Gastroesophageal sphincter (tissue), 4 donors: ENCODE data around the gene GABRR2. TPM values are rescaled to one million over a fixed set of nuclear protein-coding genes. Genes with fewer than 3 reads are reported as not detected.

Experiments used
- ATAC-seq: fragments of 150-250 bp; one replicate; pipeline ENCODE4 v1.9.1; 2016; ENCODE audit warnings: mild to moderate bottlenecking, moderate library complexity
- H3K27ac ChIP-seq, 4 donors: fragments of 200-600 bp; sonication (generic) in 3 of 4; 1 replicate in 3 of 4; 2 replicates in 1 of 4; pipeline ENCODE4 v1.5.1; 2016 to 2019
- H3K27me3 ChIP-seq: fragments of 200-600 bp; sonication (generic); one replicate; pipeline ENCODE4 v1.5.1; 2019
- H3K36me3 ChIP-seq, 2 donors: fragments of 200-600 bp; sonication (generic); one replicate each; pipeline ENCODE4 v1.5.1; 2019; ENCODE audit warnings: control low read depth in 1 of 2
- H3K4me1 ChIP-seq, 3 donors: fragments of 200-600 bp; sonication (generic); 1 replicate in 2 of 3; 2 replicates in 1 of 3; pipeline ENCODE4 v1.5.1; 2016 to 2019; ENCODE audit warnings: control low read depth in 2 of 3
- H3K4me3 ChIP-seq, 2 donors: fragments of 200-600 bp; sonication (generic); one replicate each; pipeline ENCODE4 v1.5.1; 2019; ENCODE audit warnings: mild to moderate bottlenecking in 1 of 2, moderate library complexity in 1 of 2
- H3K9me3 ChIP-seq, 3 donors: fragments of 200-600 bp; sonication (generic); one replicate each; pipeline ENCODE4 v1.5.1; 2017 to 2019; ENCODE audit warnings: control low read depth in 2 of 3
- EP300 ChIP-seq: sonication (generic); formaldehyde crosslinking; IDR thresholded peaks from one replicate; pipeline ENCODE4 v1.6.1; 2017; ENCODE audit warnings: antibody characterized with exemption, mild to moderate bottlenecking
- POLR2A ChIP-seq, 2 donors: fragments of 450-650 bp; IDR thresholded peaks; one replicate each; pipeline ENCODE4 v1.6.1; 2017; ENCODE audit warnings: antibody characterized with exemption in 2 of 2, mild to moderate bottlenecking in 2 of 2, moderate library complexity in 1 of 2
- POLR2AphosphoS5 ChIP-seq: sonication (generic); formaldehyde crosslinking; IDR thresholded peaks from one replicate; pipeline ENCODE4 v1.6.1; 2017; ENCODE audit warnings: antibody characterized with exemption
- WGBS, 2 donors: methylation state at CpG; one replicate each; pipeline ENCODE4 v1.1.5; 2018; ENCODE audit warnings: low coverage in 1 of 2; 5-methylcytosine and 5-hydroxymethylcytosine counted together
- total RNA-seq, 4 donors: library from RNA; depleted of rRNA; stranded (reverse); fragments of >200 nt; gene quantifications; one replicate each; pipeline ENCODE4 v1.1.0, GENCODE V29; 2016
- TF ChIP-seq, protein P1 (sequence below), 4 experiments: fragments of 200-600 bp in 2 of 4; fragments of 450-650 bp in 2 of 4; sonication (generic) in 1 of 4; IDR thresholded peaks; one replicate each; pipeline ENCODE4 v1.5.1; 2017 to 2019; ENCODE audit warnings: antibody characterized with exemption in 4 of 4, mild to moderate bottlenecking in 2 of 4, moderate library complexity in 2 of 4

Gene GABRR2
- total RNA-seq, 4 donors from 2014 or later: 0.30 to 1.3 TPM; not detected in 2

DNA sequence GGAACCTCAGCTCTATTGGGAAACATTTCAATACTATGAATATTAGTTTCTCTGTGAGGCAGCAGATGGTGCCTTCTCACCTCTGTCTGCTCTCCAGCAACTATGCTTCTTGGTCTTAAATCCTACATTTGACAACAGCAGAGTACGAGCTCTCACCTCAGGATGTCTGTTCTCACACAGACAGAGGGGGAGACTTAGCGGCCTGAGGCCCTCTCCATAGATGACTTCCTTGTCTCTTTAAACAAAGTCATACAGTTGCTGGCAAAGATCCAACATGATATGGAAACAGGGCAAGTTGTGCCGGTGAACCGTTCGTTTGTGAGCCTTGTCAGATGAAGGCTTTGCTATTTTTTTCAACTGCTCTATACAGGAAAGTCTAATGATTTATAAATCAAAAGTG, 54.3 kb downstream of the GABRR2 start:
- H3K4me1 ChIP-seq: no peaks in the 10 kb centered on the region
- no peaks in the 10 kb centered on the region for H3K36me3 ChIP-seq
- H3K27ac ChIP-seq: no peak overlapping the region
- H3K4me3 ChIP-seq: no peak overlapping the region
- ATAC-seq: no peak
- 24 to 44% methylated on average over 3 to 5 of the region's 5 CpGs for WGBS, 2 donors
- TF ChIP-seq POLR2AphosphoS5: no peak
- no peak for TF ChIP-seq POLR2A (IDR thresholded peaks at IDR 0.05)
- no peak for TF ChIP-seq EP300
- TF ChIP-seq, protein P1, sequence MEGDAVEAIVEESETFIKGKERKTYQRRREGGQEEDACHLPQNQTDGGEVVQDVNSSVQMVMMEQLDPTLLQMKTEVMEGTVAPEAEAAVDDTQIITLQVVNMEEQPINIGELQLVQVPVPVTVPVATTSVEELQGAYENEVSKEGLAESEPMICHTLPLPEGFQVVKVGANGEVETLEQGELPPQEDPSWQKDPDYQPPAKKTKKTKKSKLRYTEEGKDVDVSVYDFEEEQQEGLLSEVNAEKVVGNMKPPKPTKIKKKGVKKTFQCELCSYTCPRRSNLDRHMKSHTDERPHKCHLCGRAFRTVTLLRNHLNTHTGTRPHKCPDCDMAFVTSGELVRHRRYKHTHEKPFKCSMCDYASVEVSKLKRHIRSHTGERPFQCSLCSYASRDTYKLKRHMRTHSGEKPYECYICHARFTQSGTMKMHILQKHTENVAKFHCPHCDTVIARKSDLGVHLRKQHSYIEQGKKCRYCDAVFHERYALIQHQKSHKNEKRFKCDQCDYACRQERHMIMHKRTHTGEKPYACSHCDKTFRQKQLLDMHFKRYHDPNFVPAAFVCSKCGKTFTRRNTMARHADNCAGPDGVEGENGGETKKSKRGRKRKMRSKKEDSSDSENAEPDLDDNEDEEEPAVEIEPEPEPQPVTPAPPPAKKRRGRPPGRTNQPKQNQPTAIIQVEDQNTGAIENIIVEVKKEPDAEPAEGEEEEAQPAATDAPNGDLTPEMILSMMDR (IDR thresholded peaks at IDR 0.05): no peak
- no peaks in the 10 kb centered on the region for H3K27me3 ChIP-seq
- H3K9me3 ChIP-seq: no peaks in the 10 kb centered on the region

DNA sequence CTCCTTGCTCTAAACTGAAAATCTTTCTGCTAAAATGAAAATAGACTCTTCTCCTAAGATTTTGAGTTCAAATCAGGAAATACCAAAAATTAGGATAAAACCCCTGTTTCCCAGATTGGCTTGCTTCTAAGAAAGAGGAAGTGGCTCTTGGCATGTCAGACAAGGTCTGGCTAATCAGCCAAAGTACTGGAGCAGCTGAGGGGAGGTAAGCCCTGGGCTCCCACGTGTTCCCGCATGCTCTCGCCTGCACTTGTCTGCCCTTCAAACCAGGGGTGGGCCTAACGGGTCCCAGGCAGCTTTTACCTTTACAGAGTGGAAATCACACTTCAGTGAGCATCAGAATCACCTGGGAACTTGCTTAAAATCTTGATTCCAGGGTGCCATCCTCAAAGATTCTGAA, 54.8 kb downstream of the GABRR2 start:
- ATAC-seq: no peak
- no peaks in the 10 kb centered on the region for H3K36me3 ChIP-seq
- TF ChIP-seq EP300: no peak
- no peak for TF ChIP-seq POLR2A (IDR thresholded peaks at IDR 0.05)
- TF ChIP-seq POLR2AphosphoS5: no peak
- TF ChIP-seq, protein P1 (IDR thresholded peaks at IDR 0.05): no peak
- no peak overlapping the region for H3K27ac ChIP-seq
- H3K4me1 ChIP-seq: no peaks in the 10 kb centered on the region
- H3K4me3 ChIP-seq: no peak overlapping the region
- 73 to 85% methylated on average over 4 of the region's 4 CpGs for WGBS, 2 donors
- no peaks in the 10 kb centered on the region for H3K27me3 ChIP-seq
- no peaks in the 10 kb centered on the region for H3K9me3 ChIP-seq

- Histone ChIP-seq H3K36me3 (no peaks in the 10 kb centered on the region), H3K4me1 (no peaks in the 10 kb centered on the region), H3K27me3 (no peaks in the 10 kb centered on the region), H3K9me3 (no peaks in the 10 kb centered on the region), H3K27ac (no peak overlapping the region), H3K4me3 (no peak overlapping the region)
- 72 to 90% methylated on average over 2 to 3 of the region's 3 CpGs for WGBS, 2 donors
- TF ChIP-seq, protein P1 (IDR thresholded peaks at IDR 0.05): no peak
- TF ChIP-seq EP300: no peak
- no peak for TF ChIP-seq POLR2AphosphoS5
- no peak for TF ChIP-seq POLR2A (IDR thresholded peaks at IDR 0.05)
- no peak for ATAC-seq
Observed at GRCh38 chr6:89258912-89259311, 56.2 kb downstream of the GABRR2 start.

- ATAC-seq: no peak
- 79% methylated on average over 4 of the region's 4 CpGs for WGBS, 2 donors
- Histone ChIP-seq H3K27ac (no peak overlapping the region), H3K4me1 (no peaks in the 10 kb centered on the region), H3K27me3 (no peaks in the 10 kb centered on the region), H3K4me3 (no peak overlapping the region), H3K9me3 (no peaks in the 10 kb centered on the region), H3K36me3 (no peaks in the 10 kb centered on the region)
- TF ChIP-seq POLR2A (IDR thresholded peaks at IDR 0.05) (no peak), POLR2AphosphoS5 (no peak), EP300 (no peak)
- TF ChIP-seq, protein P1 (IDR thresholded peaks at IDR 0.05): no peak
Observed at GRCh38 chr6:89257781-89258180, 57.3 kb downstream of the GABRR2 start.

- Histone ChIP-seq H3K27ac (no peak overlapping the region), H3K27me3 (no peaks in the 10 kb centered on the region), H3K36me3 (no peaks in the 10 kb centered on the region), H3K4me1 (no peaks in the 10 kb centered on the region), H3K4me3 (no peak overlapping the region), H3K9me3 (no peaks in the 10 kb centered on the region)
- TF ChIP-seq, protein P1 (IDR thresholded peaks at IDR 0.05): no peak
- TF ChIP-seq EP300 (no peak), POLR2AphosphoS5 (no peak), POLR2A (IDR thresholded peaks at IDR 0.05) (no peak)
- ATAC-seq: no peak
- WGBS, 2 donors: 71 to 100% methylated on average over 1 to 4 of the region's 6 CpGs
Observed at GRCh38 chr6:89257346-89257745, 57.8 kb downstream of the GABRR2 start.
